GM18870 (cell line): Measurements from ENCODE around the gene VEPH1.

ENCODE experiments used
- ATAC-seq: cut with Tn5 transposase; IDR thresholded peaks from one replicate; pipeline ENCODE4 v1.9.1; 2021; ENCODE audit warnings: moderate library complexity; ENCODE audit not compliant: unreplicated experiment

The VEPH1 gene

DNA sequence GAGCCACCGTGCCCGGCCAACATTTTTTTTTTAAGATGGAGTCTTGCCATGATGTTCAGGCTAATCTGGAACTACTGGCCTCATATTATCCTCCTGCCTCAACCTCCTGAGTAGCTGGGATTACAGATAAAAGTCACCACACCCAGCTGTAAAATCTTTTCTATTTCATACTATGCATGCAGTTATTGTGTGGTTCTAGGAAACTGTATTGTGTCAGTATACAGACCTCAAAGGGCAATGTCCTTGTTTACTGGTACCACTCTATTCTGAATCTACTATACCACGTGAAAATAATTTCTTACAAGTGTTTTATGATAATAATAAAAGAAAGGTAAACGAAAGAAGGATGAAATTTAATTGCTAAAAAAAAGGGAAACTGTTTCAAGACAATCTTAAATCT is 190.0 kb downstream of the VEPH1 start:
- no peak for ATAC-seq

DNA sequence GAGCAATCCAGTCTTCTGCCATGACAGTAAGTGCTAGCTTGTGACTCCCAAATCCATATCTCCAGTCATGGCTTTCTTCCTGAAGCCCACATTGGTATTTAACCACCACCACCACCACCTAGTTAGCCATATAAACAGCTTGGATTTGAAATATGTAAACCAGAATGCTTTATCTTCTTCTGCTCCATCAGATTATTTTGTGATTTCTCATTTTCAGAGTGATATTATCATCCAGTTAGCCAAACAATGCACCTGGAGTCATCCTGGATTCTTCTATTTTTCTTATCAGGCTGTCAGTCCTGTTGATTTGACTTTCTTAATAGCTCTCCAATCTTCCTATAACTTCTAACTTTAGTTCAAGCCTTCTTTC is 190.9 kb downstream of the VEPH1 start:
- ATAC-seq: no peak

DNA sequence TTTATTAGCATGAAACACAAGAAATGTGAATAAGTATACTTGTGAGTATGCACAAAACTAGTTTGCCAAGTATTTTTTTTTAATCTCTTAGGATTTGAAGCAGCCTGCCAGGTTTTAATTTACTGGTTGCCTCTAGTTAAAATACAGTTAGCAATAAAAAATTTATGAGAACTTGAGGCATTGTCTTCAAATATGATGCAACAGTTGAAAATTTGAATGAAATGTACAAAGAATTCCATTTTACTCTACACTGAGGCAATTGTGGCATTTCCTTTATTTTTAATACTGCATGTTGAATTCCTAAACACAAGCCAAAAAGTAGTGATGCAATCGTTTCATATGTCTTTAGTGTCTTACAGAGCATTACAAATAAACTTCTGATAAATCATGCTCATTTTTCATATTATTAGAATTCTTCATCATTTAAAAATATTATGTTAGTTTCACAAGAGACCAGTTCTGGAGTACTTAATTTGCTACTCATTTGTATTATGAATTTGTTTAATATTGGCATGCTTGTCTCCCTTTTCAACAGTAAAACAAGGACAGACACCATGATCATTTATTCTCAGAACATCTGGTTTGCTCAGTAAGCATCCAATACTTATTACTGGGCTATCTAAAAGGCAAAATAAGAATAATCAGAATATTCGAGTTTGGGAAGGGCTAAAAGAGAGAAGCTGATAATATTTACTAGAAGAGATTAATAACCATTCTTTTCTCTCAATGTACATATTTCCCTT is 191.4 kb downstream of the VEPH1 start:
- no peak for ATAC-seq

DNA sequence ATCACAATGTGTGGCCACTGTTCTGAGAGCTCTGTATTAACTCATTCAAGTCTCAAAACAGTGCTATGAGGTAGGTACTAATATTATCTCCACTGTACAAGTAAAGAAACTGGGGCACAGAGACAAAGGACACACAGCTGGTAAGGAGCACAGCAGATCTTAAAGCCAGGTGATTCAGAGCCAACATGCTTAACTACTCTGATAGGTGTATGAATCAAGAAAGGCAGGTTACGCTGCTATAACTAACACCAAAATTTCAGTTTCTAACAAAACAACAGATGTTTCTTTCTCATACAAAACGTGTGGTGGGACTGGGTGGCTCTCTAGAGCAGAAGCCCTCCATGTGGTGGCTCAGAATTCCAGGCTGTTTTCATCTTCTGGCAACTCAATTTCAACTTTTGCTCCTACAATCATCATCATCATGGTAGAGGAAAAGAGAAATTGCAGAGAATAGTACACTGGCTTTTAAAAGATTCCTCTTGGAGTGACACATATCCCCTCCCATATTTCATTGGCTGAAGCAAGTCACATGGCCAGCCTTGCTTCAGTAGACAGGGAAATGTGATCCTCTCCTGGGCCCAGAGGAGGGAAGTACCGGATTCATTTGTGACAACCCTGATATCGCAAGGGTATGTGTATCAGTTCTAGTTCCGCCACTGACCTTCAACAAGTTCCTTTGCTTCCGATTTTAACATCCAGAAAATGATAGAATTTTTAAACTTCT is 192.7 kb downstream of the VEPH1 start:
- ATAC-seq: no peak

DNA sequence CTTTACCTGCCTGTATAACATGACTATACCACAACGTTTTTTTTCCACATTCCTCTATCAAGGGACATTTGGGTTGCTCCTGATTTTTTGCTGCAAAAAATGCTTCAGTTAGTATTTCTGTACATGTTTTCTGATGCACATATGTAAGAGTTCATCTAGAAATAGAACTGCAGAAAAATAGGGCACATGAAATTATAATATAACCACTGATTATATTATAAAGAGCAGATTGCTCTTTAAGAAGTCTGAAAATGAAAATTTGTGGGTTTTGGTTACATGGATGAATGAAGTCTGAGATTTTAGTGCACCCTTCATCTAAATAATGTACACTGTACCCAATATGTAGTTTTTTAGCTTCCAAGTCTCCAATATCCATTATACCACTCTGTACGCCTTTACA is 196.7 kb downstream of the VEPH1 start:
- ATAC-seq: no peak

DNA sequence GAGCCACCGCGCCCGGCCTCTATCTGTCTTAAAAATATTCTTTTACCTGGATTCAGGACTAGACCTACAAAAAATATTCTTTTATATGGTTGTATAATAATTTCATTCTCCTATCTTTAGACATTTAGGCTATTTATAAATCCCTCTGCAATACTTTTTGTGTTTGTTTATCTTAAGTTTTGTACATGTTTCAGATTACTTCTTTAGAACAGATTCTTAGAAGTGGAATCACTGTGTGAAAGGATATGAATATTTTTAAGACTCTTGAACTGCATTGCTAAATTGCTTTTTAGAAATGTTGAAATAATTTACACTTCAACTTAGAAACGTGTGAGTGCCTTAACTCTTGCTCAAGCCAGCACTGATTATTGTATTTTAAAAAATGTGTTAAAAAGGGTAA is 197.8 kb downstream of the VEPH1 start:
- ATAC-seq: no peak

DNA sequence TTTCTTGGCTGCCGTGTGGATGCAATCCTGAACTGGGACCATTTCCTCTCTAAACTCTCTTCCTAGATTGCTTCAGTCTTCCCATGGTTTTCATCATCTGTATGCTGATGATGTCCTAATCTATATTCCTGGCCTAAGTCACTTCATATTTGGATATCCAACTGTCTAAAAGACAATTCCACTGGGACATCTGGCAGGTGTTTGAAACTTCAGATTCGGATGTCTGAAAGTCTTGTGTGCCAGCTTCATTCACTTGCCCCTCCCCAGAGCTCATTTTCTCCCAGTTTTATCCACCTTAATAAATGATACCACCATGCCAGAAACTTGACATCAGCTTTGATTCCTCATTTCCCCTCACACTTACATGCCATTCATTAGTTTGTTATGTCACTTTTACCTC is 201.5 kb downstream of the VEPH1 start:
- ATAC-seq: no peak

DNA sequence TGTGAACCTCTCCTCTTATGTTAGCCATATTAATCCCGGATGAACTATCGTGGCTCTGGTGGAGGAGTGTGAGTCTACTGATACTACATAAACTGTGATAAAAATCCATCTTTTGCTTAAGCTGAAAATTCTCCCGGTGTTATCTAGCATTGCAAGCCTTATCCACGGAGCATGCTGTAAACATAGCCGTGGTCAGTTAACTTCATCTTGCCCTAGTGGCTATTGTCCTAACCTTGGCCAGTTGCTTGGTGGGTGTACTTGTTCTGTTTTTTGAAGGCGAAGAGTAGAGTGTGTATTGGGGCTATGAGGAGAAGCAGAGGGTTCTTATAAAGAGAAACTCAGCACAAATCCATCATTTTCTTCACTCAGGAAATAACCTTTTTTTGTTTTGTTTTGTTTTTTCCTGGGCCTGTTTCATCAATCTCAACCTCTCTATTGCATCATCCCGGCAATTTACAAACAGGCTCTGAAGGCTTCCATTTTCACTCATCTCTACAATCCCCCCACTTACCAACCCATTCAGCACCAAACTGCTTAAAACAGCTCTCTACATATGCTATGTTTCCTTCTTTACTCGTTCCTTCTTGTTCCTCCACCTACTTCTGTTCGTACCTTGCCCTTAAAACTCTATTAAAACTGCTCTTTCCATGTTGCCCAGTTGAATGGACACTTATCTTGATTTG is 202.1 kb downstream of the VEPH1 start:
- ATAC-seq: no peak

DNA sequence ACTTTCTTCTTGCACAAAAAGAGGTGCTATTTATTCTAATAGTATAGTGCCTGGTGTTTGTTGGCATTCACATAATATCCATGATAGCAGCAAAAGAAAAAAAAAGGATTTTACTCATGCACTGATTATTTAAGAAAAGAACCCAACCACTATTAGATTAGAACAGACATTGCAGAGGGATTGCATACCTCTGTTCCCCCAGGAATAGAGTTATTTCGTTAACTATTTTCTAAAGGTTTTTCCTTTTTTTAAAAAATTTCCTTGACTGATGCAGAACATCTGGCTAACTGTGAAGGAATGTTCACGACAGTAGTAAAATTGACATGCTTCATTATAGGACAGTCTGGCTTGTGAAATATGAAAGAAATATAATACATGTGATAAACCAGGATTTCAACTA is 203.1 kb downstream of the VEPH1 start:
- ATAC-seq: no peak

DNA sequence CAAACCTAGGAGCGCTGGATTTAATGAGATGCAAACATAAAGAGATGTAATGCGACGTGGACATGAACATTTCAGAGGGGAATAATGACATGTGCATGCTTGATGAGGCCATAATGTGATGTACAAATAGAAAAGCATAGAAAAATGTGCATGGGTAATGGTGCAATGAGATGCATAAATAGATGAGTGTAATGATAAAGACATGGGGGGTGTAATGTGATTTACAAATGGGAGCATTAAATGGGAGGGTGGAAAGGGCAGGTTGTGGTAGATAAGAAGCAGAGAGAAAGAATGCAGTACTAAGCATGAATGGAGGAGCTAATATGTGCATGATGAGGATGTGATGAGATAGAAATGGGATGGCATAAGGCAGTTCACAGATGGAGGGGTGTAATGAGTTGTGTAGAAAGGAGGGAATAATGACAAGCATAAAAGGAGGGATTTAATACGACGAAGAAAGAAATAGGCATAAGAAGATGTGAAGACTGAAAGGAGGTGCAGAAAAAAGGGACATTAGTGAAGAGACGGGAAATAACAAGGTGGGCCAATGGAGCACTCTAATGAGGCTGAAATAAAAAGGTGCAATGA is 205.8 kb downstream of the VEPH1 start:
- no peak for ATAC-seq

DNA sequence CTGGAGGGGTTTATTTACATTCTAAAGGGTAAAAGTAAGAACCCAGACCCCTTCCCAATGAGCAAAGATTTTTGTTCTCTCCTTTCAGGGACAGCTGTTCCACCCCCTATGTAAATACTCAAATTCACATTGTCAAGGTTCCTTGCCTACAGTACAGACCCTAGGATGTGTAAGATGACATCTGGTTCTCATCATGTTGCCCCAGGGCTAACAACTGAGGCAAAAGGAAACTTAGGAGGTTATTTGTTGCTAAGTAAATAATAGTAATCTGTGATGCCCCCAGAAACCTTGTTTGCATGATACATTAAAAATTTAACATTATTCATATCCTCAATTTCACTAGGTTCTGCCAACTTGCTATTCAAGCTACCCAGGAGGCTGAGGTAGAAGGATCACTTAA is 208.3 kb downstream of the VEPH1 start:
- no peak for ATAC-seq

DNA sequence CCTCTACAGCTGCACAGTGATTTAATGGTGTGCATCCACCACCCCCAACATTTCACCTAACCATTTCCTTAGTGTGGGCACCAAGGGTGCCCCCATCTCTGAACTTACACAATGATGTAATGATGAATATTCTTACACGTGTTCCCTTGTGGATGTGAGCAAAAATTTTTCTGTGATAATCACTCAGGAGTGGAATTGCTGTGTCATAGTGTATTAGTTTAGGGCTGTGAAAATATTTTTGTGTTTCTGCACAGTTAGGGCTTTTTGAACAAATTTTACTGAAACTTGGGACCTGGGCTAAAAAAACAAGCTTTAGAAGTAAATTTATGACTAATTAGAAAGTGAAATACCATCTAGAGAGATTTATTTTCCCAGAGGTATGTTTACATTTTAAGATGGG is 208.7 kb downstream of the VEPH1 start:
- ATAC-seq: no peak

DNA sequence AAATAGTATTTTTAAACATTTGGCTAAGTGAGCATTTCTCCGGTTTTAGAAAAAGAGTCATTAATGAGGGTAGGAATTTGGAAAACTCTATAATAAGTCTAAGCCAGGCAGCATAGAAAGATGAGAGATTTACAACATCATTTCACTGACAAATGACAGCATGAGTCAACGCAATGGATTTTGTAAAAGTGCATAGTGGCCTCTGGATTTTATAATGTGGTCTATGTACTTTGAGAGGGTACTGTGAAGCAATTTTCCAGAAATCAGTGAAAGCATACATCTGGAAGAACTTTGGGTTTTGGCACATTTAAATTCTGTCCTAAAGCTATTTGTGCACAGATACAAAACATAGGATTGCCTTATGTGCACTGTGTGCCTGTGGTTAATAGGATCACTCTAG is 212.4 kb downstream of the VEPH1 start:
- no peak for ATAC-seq

DNA sequence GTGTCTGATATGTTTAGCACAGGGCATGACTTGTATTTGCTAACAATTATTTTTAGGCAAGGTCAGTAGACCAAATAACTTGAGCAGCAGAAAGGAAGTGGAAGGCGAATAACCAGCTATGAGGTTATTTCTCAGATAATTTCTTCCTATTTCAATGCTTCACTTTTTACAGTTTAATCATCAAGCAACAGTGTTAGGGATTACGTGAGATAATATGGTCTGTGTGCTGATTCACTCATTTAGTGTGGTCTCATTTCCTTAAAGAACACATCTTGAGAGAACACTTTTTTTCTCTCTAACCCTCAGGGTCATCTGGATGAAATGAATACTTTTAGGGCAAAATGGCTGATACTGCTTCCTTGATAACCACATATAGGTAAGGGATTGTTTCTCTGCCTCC is 217.2 kb downstream of the VEPH1 start:
- ATAC-seq: no peak

DNA sequence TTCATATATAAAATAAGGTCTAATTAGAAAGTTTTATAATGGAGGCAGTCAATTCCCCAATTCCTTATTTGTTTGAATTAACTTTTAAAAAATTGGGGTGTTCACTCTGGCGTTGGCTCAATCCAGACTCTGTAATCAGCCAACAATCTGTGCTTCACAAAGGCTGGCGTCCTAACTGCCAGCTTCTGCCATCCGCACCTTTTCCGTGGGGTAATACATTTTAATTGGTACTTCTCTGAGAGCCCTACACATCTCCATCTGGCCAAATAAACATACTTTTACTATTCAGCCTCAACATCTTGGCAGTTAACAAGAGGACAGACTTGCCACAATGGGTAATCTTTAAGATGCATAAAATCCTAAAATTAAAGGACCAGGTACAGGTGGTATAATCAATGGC is 218.1 kb downstream of the VEPH1 start:
- ATAC-seq: no peak

DNA sequence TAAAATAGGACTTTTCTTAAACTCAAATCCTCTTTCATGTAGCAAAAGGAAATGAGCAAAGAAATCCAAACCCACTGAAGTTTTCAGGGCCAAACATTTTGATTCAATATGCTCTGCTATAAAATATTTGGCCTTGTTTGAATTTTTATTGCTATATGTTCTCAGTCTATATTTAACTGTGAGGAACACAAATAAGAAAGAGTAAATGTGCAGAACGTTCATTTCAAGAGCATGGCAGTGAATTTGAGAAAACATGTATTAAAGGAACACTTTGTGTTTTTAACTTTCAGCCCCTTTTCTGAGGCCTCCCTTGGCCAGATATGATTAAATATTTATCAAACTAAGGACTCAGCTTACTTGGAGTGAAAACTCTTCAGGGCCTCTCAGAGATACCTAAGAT is 218.5 kb downstream of the VEPH1 start:
- ATAC-seq: no peak

DNA sequence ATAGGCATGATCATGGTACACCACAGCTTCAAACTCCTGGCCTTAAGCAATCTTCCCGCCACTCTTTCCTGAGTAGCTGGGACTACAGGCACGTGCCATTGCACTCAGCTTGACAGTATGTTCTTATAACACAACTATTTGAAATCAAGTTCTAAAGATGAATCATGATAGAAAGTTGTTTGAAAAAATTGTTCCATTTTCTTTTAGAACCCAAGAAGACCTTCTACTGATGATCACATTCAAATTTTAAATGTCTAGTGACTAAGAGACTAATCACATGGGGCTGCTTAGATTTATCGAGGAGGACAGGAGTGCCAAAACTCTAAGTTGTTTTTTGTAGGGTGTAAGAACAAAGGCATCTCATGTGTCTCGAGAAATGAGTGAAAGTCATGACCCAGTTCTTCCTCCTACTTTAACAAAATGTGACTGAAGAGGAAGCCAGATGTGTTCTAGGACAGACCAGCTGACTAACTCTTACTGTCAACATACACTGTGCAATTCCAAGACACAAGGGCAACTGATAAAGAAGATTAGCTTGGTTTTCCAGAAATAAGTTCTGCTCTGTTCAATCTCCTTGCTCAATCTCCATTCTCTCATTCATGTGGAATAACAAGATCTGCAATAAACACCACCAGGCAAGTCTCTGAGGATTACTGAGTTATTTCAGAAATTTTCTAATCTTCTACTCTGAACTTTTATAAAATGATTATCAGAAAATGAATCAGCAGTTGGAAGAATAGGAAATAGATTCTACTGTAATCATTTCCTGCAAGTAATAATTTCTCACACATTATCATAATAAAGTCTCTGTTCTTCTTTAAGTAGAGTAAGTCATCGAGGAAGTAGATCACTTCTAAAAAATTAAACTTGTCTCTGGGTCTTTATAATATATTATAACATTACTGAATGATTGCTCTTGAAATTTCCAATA is 220.7 kb downstream of the VEPH1 start:
- ATAC-seq: no peak

DNA sequence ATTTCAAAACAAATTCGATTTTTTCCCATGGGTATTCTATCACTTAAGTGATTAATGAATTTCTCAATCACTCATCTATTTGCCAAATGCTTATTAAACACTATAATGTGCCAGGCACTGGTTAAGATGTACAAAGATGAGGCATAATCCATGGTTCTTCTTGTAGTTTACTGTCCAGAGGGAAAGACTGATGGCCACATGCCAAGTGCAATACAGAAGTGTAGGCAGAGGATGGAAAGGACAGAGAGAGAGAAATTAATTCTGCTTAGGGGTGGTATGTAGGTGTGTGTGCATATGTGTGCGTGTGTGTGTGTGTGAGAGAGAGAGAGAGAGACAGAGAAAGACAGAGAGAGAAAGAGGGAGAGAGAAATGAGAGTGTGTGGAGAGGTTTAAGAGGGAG is 222.4 kb downstream of the VEPH1 start:
- no peak for ATAC-seq

DNA sequence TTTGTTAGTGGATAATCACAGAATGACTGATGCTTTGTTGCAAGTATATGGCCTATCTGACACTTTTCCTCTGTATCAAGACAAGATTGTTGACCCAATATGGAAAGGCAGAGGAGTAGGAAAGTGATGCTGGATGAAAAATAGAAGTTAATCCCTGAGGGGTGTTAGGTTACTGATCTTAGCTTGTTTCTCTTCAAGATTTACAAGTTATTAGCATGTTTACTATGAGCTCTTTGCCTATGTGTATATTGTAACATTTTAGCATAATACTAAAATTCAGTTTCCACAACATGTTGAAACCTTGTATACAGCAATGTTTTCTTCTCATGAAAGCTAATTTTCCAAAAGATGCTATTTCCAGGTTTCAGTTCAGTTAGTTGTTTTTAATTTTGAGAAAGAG is 222.9 kb downstream of the VEPH1 start:
- no peak for ATAC-seq

DNA sequence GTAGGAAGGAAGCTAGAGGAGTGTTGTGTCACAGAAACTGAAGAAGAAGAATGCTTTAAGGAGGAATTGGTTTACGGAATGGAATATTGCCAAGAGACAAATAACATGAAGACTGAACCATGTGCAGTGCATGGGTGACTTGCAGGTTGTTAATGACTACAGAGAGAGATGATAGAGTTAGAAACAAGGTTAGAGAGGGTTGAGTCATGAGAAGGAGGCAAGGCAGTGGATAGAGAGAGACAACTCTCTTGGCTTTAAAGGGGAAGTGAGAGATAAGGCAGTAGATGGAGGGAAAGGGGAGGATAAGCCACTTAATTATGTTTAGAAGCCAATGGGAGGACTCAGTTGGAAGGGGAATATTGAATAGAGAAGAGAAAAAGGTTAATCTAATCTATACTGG is 224.0 kb downstream of the VEPH1 start:
- ATAC-seq: no peak

DNA sequence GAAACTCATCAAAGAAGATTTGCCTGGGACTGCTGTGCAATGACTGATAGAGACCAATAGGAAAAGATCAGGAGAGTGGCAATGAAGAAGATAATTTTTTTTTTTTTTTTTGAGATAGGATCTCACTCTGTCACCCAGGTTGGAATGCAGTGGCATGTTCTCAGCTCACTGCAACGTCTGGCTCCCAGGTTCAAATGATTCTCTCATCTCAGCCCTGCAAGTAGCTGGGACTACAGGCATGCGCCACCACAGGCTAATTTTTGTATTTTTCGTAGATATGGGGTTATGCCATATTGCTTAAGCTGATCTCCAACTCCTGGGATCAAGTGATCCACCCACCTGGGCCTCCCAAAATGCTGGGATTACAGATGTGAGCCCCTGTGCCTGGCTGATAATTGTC is 226.4 kb downstream of the VEPH1 start:
- no peak for ATAC-seq
